ENCODE measurements around the gene GRHPR.
"Not testable (repeated sequence)": the region's sequence is repeated elsewhere in the genome, so short reads cannot be mapped to it uniquely, and the experiment has no call there.

GRHPR gene

GRCh38 chr9:37424204-37424685, 1.7 kb downstream of the GRHPR start:
- no peak for DNase-seq

DNA sequence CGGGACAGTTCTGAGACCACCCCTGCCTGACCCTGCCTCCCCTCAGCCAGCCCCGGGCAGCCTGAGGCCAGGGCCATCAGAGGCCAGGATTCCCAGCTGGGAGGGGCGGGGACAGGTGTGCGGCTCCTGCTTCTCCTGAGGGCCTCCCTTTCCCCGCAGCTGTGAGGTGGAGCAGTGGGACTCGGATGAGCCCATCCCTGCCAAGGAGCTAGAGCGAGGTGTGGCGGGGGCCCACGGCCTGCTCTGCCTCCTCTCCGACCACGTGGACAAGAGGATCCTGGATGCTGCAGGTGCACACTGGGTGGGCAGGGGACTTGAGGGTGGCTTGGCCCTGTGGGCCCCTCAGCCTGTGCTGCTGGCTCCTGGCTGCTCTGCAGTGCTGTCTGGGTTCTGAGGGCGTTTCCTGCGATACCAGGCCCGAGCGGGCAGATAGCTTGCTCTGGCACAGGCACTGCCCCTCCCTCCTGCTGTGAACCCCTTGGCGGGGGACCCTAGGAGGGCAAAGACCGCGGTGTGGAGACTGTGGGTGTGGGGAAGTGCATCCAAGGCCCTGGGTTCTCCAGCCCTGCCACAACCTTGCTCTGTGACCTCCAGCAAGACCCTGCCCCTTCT, 2.3 kb downstream of the GRHPR start:
- DNase-seq = no peak

DNA sequence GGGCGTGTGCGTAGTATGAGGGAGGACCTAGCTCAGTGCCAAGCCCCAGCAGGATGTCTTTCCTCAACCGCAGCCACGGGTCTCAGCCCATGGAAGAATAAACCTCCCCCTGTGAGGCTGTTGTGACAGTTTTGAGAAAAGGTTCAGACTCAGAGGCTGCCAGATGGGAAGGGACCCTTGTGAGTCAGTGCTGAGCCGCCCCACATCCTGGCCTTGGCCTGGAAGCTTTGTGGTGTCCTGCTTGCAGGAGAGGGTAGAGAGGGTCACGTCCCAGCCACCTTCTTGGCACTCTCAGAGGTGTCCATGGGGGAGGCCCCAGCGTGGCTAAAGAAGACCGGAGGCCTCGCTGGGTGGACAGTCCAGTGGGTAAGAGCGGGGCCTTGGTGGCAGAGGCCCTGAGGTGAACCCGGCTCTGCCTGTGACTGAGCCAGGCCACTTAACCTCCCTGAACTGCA, 2.8 kb downstream of the GRHPR start:
- DNase-seq = no peak

- not testable (repeated sequence) for DNase-seq
These were observed 3.9 kb downstream of the GRHPR start for GRCh38 chr9:37426431-37426830.

DNA sequence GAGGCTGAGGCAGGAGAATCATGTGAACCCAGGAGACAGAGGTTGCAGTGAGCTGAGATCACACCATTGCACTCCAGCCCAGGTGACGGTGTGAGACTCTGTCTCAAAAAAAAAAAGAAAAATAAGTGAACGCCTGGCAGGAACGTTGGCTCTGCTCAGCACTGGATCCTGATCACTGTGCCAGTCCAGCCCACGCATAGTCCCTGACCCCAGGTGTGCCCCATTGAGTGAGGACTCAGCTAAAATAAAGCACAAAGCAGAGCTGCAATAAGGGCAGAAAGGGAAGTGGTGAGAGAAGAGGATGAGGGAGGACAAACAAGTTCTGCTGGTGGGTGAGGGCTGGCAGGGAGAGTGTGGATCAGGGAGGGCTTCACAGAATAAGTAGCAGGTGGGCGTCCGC, 4.3 kb downstream of the GRHPR start:
- no peak for DNase-seq

DNA sequence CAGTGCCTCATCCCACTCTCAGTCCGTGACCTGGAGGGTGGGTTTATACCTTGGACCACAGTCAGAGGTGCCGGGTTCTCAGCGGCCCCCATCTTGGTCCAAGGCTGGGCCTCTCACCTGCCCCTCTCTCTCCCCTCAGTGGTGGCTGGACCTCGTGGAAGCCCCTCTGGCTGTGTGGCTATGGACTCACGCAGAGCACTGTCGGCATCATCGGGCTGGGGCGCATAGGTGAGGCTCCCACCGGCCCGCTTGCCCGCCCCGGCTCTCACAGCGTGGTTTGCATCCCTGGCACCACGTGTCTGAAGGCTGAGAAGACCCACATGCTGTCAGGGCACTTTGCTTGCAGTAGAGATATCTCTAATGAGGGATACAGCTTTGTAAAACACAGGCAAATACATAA, 5.8 kb downstream of the GRHPR start:
- no peak for DNase-seq

DNA sequence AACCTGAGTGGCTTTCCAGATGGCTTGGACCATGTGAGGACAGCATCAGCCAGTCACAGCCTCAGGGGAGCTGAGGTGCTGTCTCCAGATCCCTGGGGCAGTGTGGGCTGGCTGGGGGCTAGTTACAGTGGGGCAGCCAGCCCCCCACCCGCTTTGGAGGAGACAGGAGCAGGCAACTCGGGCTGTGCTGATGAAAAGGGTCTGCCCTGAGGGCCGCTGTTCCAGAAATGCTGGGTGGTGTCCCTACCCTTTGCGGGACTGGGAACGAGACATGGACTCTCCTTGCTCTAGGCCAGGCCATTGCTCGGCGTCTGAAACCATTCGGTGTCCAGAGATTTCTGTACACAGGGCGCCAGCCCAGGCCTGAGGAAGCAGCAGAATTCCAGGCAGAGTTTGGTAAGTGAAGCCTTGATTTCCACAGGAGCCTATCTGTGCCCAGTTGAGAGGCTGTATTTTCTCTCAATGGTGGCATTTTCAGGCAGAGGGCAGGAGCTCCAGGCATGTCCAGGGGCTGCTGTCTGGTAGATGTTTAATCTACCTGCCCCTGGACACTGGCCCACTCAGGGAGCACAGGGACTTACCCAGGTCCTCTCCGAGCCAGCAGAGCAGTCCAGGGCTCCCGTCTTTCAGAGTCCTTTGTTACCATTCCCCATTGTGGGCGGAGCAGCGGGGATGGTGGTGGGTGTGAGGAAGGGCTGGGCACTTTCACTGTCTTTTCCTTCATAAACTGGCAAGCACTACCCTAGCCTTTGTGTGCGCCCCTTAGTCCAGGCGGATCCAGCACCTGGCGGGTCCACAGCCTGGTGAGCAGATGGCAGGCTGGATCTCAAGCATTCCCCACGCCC, 7.2 kb downstream of the GRHPR start:
- DNase-seq = no peak

GRCh38 chr9:37430841-37431597, 8.5 kb downstream of the GRHPR start:
- DNase-seq = no peak

DNA sequence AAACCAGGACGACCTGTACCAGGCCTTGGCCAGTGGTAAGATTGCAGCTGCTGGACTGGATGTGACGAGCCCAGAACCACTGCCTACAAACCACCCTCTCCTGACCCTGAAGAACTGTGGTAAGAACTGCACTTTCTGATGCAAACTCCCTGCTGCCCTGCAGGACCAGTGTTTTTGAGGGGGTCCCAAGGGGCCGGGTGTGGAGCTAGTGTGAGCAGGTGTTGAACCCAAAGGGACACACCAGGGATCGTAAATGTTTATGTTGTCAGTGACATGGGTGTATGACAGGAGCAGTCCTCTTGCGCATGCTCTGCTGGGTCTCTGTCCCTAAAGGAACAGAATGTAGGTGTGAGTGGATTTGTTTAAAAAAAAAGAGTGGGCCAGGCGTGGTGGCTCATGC, 9.5 kb downstream of the GRHPR start:
- DNase-seq = no peak

GRCh38 chr9:37433867-37434371, 11.4 kb downstream of the GRHPR start:
- no peak for DNase-seq

GRCh38 chr9:37436540-37436939, 14.0 kb downstream of the GRHPR start:
- DNase-seq = no peak

DNA sequence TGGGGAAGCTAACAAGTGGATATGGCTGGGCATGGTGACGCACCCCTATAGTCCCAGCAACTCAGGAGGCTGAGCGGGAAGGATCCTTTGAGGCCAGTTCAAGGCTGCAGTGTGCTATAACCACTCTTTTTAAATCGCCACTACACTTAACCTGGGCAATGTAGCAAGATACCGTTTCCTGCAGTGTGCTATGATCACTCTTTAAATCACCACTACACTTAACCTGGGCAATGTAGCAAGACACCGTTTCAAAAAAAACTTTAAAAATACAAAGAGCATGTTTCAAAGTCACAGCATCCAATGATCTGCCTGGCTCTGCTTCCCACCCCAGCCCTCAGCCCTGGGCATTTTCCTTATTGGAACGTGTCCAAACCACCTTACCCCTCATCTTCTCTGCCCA, 14.5 kb downstream of the GRHPR start:
- DNase-seq = no peak

DNA sequence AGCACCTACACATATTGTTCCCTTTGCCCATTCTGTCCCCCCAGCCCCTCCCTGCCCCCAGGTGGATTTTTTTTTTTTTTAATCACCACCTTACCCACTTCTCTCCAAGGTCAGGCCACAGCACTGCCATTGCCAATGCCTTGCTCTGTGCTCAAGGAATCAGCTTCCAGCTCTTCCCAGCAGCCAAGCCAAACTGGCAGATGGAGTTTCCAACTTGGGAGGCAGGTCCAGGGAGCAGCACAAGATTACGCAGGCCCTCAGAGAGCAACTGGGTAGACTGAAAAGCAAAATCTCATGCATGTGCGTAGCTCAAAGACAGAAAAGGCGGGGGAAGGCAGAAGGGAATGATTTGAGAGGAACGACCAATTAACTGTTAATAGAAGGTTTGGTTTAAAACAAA, 15.1 kb downstream of the GRHPR start:
- DNase-seq = no peak

DNA sequence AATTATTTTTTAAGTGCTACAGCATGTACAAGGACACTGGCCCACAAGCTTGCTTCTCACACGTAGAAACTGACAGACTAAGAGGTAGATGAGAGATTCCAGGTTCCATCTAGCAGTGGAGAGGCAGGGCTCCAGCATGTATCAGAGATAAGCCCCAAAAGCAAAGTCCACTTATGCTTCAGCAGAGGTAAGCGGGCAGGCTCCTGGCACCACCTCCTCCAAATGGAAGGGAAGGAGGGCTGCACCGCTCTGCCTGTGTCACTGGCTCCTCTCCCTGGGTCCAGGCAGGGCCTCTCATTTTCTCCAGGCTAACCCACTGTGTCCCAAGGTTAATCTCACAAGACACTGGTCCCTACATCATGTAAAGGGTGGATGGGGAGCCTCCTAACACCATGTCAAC, 15.9 kb downstream of the GRHPR start:
- no peak for DNase-seq

- no peak for DNase-seq
These were observed 19.4 kb downstream of the GRHPR start for GRCh38 chr9:37441776-37442370.

DNA sequence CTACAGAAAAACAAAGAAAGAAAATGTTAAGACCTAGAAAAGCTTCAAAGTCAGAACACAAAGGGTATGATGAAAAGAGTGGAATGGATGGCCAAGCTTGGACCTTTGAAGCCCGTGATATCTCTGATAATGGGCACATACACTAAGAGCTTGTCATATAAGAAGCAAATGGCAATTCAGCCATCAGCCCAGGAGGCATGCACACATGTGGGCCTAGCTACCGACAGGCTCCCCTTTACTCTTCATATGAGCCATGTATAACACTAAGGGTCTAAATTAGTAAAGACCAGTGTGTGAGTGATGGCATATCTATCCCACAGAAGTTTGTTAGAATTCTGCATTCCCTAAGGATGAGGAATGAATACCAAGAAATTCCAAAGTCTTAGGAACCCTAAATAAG, 20.1 kb downstream of the GRHPR start:
- DNase-seq = no peak

DNA sequence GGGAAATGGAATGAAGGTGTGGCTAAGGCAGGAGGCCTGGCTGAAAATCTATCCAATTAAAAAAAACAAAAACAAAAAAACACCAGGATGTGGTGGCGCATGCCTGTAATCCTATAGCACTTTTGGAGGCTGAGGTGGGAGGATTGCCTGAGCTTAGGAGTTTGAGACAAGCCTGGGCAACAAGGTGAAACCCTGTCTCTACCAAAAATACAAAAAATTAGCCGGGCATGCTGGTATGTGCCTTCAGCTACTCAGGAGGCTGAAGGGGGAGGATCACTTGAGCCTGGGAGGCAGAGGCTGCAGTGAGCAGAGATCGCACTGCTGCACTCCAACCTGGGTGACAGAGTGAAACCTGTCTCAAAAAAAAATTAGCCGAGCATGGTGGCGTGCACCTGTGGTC, 21.1 kb downstream of the GRHPR start:
- DNase-seq = no peak

GRCh38 chr9:37444890-37445289, 22.4 kb downstream of the GRHPR start:
- DNase-seq = no peak

DNA sequence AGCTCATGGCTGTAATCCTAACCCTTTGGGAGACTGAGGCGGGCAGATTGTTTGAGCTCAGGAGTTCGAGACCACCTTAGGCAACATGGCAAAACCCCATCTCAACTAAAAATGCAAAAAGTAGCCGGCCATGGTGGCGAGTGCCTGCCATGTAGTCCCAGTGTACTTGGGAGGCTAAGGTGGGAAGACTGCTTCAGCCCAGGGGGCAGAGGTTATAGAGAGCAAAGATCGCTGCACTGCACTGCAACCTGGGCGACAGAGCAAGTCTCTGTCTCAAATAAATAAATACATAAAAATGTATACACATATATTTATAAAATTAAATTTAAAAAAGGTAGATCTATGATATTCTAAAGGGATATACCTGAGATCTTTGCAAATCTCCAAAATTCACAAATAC, 23.3 kb downstream of the GRHPR start:
- DNase-seq = no peak

- no peak for DNase-seq
These were observed 23.9 kb downstream of the GRHPR start for GRCh38 chr9:37446401-37446800.

- no peak for DNase-seq
These were observed 24.6 kb downstream of the GRHPR start for GRCh38 chr9:37447111-37447510.

DNA sequence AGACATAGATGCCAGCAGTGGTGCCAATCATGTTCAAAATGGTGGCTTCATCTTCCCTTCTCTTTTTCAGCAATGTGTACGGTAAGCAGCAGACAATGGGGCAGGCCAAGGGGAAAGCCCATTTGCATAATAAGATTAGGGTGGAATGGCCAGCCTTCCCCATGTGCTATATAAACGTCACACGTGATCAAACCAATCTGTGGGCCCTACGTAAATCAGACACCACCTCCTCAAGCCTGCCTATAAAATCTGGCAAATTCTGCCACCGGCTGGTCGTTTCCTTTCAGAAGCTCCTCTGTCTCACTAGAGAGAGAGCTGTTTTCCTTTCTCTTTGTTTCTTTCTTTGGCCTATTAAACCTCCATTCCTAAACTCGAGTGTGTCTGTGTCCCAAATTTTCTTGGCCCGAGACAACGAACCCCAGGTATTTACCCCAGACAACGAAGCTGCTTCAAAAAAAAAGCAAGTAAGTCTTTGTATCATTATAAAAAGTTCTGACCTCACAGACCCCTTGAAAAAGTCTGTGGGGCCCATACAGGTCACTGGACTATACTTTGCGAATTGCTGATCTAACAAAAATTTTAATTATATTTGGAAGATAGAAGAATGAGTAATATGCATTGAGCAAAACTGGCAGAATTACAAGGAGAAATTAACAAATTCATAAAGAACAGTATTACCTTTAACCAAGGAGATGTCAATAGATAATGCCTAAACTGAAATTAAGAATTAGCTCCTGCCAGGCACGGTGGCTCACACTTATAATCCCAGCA, 27.6 kb downstream of the GRHPR start:
- DNase-seq = no peak

Measured in suppressor macrophage (primary cell).